Measurements from ENCODE around the gene PCDH15. TPM values are rescaled to one million over a fixed set of nuclear protein-coding genes. Genes with fewer than 3 reads are reported as not detected.
A peak's percentile ranks its signal among the peaks of the same experiment; 100 is the strongest.

PCDH15 gene
- total RNA-seq (0.27 TPM), polyA plus RNA-seq (ENCODE audit: insufficient read depth in 1 of 8, insufficient read length in 8 of 8, low replicate concordance in 1 of 8) (1 to 10 TPM in 2 of 8 donors, under 1 TPM in 6; 0.10 to 1.2 (median 0.51) TPM)
- long read RNA-seq, donor 1: 0 reads
- long read RNA-seq, donor 2: 0 reads
- long read RNA-seq, donor 3: 0 reads
- long read RNA-seq, donor 4: 0 reads
- long read RNA-seq, donor 5: 0 reads
- long read RNA-seq, donor 6: 0 reads
- long read RNA-seq, donor 7: 0 reads
- long read RNA-seq, donor 8: 0 reads
- long read RNA-seq, donor 9: 0 reads
- long read RNA-seq, donor 10: 0 reads
- long read RNA-seq, donor 11: 0 reads

DNA sequence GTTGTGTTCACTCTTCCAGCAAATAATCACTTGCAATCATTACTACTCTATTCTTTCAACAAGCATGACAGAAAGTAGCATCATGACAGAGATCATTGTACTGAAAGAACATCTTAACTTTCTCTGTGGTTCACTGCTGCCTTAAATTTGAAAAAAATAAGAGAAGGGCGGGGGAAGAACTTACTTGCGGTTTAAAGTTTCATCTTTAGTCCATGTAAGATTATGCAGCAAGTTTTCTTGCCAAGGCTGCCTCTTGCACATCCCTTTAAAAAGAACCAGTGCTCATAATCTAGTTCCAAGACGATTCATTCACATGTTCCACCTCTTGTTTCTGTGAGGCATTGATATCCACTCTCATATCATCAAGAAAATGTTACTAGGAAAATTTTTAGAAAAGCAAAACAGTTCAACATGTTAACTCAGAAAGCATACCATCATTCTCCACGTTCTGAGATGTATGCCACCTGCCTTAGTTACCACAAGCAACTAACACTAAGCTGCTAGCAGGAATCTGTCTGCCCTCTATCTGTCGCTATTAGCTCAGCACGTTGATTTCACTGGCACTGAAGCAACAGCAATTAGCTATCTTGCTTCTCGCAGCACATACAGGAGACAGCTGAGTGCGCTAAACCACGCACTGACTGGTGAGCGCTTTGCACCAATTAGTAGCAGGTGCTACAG is at the start of gene PCDH15:
Gene PCDH15 (minus strand): TSS at position 491 of the 681 bp plus-strand sequence. CDS start 136,969 bp downstream, outside the sequence.
- H3K4me1 ChIP-seq (ENCODE audit: control insufficient read depth, insufficient read depth, low read length): no peaks in the 10 kb centered on the region
- no peaks in the 10 kb centered on the region for H3K36me3 ChIP-seq (ENCODE audit: control insufficient read depth, insufficient read depth, low read length)
- no peak within 1 kb of the TSS for H3K4me3 ChIP-seq (ENCODE audit: low read length)
- H3K27me3 ChIP-seq (ENCODE audit: control insufficient read depth, insufficient read depth, low read length): no peaks in the 10 kb centered on the region
- 8% methylated on average over 7 of the region's 10 CpGs for WGBS (ENCODE audit: insufficient coverage)
- peak; percentile 74 for DNase-seq
- H3K9me3 ChIP-seq (replicated peaks; ENCODE audit: control insufficient read depth, low read depth, low read length): no peaks in the 10 kb centered on the region
- H3K27ac ChIP-seq (ENCODE audit: low read length): no peak within 1 kb of the TSS

DNA sequence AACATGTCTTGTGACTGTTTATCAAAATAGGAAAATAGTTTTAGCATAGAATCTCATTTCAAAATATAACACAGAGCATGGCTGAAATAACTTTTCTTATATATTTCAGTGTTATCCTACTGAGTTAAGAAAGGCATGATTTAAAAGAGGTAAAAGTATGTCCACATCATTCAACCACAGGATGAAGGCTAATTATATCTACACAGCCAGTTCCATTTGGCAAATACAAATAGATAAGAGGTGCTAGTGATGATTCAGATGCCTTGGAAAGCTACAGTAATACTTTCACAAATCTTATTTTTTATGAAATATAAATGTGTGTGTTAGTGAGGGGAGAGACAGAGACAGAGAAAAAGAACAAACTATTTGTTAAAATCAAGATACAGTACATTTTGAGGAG is 42.9 kb upstream of the PCDH15 start:
- Histone ChIP-seq H3K36me3 (ENCODE audit: control insufficient read depth, insufficient read depth, low read length) (no peaks in the 10 kb centered on the region), H3K27me3 (ENCODE audit: control insufficient read depth, insufficient read depth, low read length) (no peaks in the 10 kb centered on the region), H3K4me3 (ENCODE audit: low read length) (no peak overlapping the region), H3K9me3 (replicated peaks; ENCODE audit: control insufficient read depth, low read depth, low read length) (no peaks in the 10 kb centered on the region), H3K4me1 (ENCODE audit: control insufficient read depth, insufficient read depth, low read length) (no peaks in the 10 kb centered on the region), H3K27ac (ENCODE audit: low read length) (no peak overlapping the region)
- no peak for DNase-seq

DNA sequence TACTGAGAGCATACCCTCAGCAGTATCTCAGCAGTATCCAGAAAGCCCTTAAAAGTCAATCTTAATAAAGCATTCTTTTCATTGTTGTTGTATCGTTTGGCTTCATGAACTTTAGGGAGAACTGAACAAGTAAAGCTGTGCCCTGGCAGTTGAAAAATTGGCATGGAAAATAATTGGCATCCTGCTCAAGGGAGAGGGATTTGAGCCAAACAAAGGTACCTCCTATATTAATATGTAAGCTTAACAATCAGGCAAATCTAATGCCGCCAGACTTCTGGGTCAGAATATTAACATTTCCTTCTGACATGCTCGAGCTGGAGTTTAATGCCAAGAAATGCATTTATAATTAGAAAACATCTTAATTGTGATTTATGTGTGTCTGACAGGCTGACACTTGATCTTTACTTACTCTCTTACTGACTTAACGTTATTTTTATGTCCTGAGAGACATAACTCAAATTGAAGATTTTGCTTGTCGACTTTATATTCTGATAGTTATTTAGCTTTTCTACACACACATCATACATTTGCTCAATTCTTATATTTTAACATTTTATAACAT is 42.1 kb upstream of the PCDH15 start:
- Histone ChIP-seq H3K9me3 (replicated peaks; ENCODE audit: control insufficient read depth, low read depth, low read length) (no peaks in the 10 kb centered on the region), H3K4me1 (ENCODE audit: control insufficient read depth, insufficient read depth, low read length) (no peaks in the 10 kb centered on the region), H3K27ac (ENCODE audit: low read length) (no peak overlapping the region), H3K4me3 (ENCODE audit: low read length) (no peak overlapping the region), H3K36me3 (ENCODE audit: control insufficient read depth, insufficient read depth, low read length) (no peaks in the 10 kb centered on the region), H3K27me3 (ENCODE audit: control insufficient read depth, insufficient read depth, low read length) (no peaks in the 10 kb centered on the region)
- no CpG with 5 or more reads among the region's 5 CpGs for WGBS (ENCODE audit: insufficient coverage)
- peak; percentile 2 for DNase-seq

DNA sequence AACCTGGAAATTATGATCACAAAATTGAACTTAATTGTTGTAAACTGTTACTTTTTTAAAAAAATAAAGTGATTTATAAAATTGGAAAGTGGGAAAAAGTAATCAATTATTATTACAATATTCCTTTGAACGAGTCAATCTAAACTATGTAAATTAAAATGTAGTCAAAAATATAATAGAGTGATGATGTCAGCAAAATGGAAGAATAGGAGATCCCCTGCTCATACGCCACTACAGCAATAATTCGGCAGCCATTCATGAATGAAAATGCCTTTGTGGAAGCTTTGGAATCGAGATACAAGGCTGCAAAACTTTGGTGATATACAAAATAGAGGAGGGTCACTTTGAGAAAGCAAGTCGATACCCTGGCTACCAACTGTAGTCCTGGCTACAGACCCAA is 36.4 kb upstream of the PCDH15 start:
- H3K9me3 ChIP-seq (replicated peaks; ENCODE audit: control insufficient read depth, low read depth, low read length): no peaks in the 10 kb centered on the region
- no CpG with 5 or more reads among the region's 5 CpGs for WGBS (ENCODE audit: insufficient coverage)
- no peaks in the 10 kb centered on the region for H3K4me1 ChIP-seq (ENCODE audit: control insufficient read depth, insufficient read depth, low read length)
- no peak for DNase-seq
- H3K4me3 ChIP-seq (ENCODE audit: low read length): no peak overlapping the region
- no peaks in the 10 kb centered on the region for H3K36me3 ChIP-seq (ENCODE audit: control insufficient read depth, insufficient read depth, low read length)
- no peak overlapping the region for H3K27ac ChIP-seq (ENCODE audit: low read length)
- no peaks in the 10 kb centered on the region for H3K27me3 ChIP-seq (ENCODE audit: control insufficient read depth, insufficient read depth, low read length)

DNA sequence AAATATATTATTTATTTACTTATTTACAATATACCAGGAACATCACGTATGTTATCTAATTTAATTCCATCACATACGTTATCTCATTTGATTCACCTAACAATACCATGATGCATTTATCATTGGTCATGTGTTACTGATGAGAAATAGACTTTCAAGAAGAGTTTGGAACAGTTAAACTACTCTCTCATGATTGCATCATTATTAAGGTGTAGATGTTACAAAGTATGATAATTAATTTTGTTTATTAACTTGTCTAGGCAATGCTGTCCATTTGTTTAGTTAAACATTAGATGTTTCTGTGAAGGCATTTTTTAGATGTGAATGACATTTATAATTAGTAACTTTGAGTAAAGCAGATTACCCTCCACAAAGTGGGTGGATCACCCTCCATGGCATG is 32.0 kb upstream of the PCDH15 start:
- no peak for DNase-seq
- H3K4me1 ChIP-seq (ENCODE audit: control insufficient read depth, insufficient read depth, low read length): no peaks in the 10 kb centered on the region
- H3K9me3 ChIP-seq (replicated peaks; ENCODE audit: control insufficient read depth, low read depth, low read length): no peaks in the 10 kb centered on the region
- WGBS (ENCODE audit: insufficient coverage): no CpG with 5 or more reads among the region's 2 CpGs
- no peak overlapping the region for H3K4me3 ChIP-seq (ENCODE audit: low read length)
- no peaks in the 10 kb centered on the region for H3K27me3 ChIP-seq (ENCODE audit: control insufficient read depth, insufficient read depth, low read length)
- H3K27ac ChIP-seq (ENCODE audit: low read length): no peak overlapping the region
- no peaks in the 10 kb centered on the region for H3K36me3 ChIP-seq (ENCODE audit: control insufficient read depth, insufficient read depth, low read length)

DNA sequence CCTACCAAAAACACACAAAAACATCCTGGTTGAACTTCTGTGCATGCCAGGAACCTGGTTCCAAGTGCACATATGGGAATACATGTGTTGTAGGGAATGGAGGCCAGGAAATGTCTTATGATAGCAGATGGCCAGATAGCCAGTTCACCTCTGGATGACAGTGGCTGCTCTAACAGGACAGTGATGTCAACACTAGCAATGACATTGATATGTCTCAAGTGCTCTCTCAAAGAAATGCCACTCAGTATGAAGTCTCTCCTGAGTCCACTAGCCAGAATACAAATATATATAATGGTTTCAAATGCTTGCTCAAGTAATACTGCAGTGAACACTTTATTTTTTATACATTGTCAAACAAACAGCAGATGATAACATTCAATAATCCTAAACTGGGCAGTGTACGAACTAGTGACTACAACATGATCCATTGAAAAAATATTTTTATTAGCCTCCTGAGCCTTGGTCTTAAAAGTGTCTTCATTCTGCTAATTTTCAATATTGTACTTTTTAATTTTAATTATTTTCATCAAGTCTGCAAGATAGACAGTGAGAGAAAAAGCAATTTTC is 26.0 kb upstream of the PCDH15 start:
- no CpG with 5 or more reads among the region's 1 CpG for WGBS (ENCODE audit: insufficient coverage)
- no peaks in the 10 kb centered on the region for H3K9me3 ChIP-seq (replicated peaks; ENCODE audit: control insufficient read depth, low read depth, low read length)
- DNase-seq: peak; percentile 37

DNA sequence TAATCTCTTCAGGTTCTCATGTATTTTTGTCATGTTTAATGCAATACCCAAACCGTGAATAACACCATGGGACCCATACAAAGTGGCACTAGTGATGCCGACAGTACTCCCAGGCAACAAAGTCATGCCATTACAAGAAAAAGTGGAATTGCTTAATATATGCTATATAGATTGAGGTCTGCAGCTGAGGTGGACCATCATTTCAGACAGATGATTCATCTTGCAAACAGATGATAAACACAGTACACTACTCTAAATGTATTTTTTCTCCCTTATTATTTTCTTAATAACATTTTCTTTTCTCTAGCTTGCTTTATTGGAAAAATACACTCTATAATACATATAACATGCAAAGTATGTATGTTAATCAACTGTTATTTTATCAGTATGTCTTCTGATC is 14.6 kb upstream of the PCDH15 start:
- no peaks in the 10 kb centered on the region for H3K27me3 ChIP-seq (ENCODE audit: control insufficient read depth, insufficient read depth, low read length)
- H3K9me3 ChIP-seq (replicated peaks; ENCODE audit: control insufficient read depth, low read depth, low read length): no peaks in the 10 kb centered on the region
- no peaks in the 10 kb centered on the region for H3K36me3 ChIP-seq (ENCODE audit: control insufficient read depth, insufficient read depth, low read length)
- H3K4me1 ChIP-seq (ENCODE audit: control insufficient read depth, insufficient read depth, low read length): no peaks in the 10 kb centered on the region
- DNase-seq: no peak
- no peak overlapping the region for H3K4me3 ChIP-seq (ENCODE audit: low read length)
- no peak overlapping the region for H3K27ac ChIP-seq (ENCODE audit: low read length)
- WGBS (ENCODE audit: insufficient coverage): no CpG with 5 or more reads among the region's 2 CpGs

More for the DNA sequence above, 26.0 kb upstream of the PCDH15 start:
- H3K27me3 ChIP-seq (ENCODE audit: control insufficient read depth, insufficient read depth, low read length): no peaks in the 10 kb centered on the region
- H3K4me1 ChIP-seq (ENCODE audit: control insufficient read depth, insufficient read depth, low read length): no peaks in the 10 kb centered on the region
- no peak overlapping the region for H3K27ac ChIP-seq (ENCODE audit: low read length)
- no peak overlapping the region for H3K4me3 ChIP-seq (ENCODE audit: low read length)
- no peaks in the 10 kb centered on the region for H3K36me3 ChIP-seq (ENCODE audit: control insufficient read depth, insufficient read depth, low read length)

DNA sequence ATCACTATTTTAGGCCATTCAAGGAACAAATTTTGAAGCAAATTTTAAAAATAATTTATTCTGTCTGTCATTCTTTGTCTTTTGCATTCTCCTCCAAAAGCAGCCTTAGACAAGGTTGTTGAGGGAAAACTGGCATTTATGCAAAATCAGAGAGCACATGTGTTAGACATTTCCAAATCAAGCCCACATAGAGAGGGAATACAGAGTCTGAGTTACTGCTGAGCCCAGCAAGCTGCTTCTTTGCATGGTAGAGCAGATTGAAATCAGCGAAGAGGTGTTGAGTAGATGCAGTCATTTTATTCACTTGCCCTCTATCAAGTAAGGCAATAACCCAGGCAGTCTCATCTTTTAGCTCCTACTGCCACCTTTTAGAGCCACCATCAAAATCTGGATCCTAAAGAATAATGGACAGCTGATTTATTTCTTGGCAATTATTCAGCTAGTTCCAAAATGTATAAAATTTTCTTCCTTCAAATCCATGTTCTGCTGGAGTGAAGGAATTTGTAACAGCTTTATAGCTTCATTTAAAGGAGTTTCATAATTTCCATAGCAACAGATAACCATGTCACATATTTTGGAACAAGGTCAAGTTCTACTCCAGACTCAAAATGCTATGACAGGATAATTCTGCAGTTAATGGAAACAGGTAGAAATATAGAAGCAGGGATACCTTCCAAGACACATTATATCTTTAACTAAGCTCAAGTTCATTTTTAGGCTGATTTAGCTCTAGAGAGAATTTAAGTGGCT is 7.3 kb upstream of the PCDH15 start:
- H3K4me3 ChIP-seq (ENCODE audit: low read length): no peak overlapping the region
- H3K9me3 ChIP-seq (replicated peaks; ENCODE audit: control insufficient read depth, low read depth, low read length): no peaks in the 10 kb centered on the region
- H3K27ac ChIP-seq (ENCODE audit: low read length): no peak overlapping the region
- WGBS (ENCODE audit: insufficient coverage): no CpG with 5 or more reads among the region's 1 CpG
- no peaks in the 10 kb centered on the region for H3K4me1 ChIP-seq (ENCODE audit: control insufficient read depth, insufficient read depth, low read length)
- H3K27me3 ChIP-seq (ENCODE audit: control insufficient read depth, insufficient read depth, low read length): no peaks in the 10 kb centered on the region
- H3K36me3 ChIP-seq (ENCODE audit: control insufficient read depth, insufficient read depth, low read length): no peaks in the 10 kb centered on the region
- DNase-seq: peak; percentile 12

DNA sequence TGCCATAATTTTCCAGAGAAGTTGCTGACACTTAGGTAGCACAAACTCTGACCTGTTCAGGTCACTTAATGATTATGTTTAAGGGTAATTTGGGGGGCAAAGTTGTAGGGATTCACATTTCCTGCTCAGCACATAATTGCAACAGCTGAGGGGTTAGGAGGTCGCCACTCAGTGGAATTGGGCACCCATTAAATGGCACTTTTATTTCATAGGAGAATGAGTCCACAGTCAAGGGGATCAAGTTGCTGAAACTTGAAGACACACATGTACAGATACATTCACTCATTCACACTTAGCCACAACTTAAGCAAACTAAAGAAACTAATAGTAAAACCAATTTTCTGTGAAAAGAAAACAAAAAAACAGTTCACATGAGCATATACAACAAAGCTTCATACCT is 1.5 kb downstream of the PCDH15 start:
- no peaks in the 10 kb centered on the region for H3K9me3 ChIP-seq (replicated peaks; ENCODE audit: control insufficient read depth, low read depth, low read length)
- no peaks in the 10 kb centered on the region for H3K36me3 ChIP-seq (ENCODE audit: control insufficient read depth, insufficient read depth, low read length)
- no peak for DNase-seq
- no peaks in the 10 kb centered on the region for H3K4me1 ChIP-seq (ENCODE audit: control insufficient read depth, insufficient read depth, low read length)
- WGBS (ENCODE audit: insufficient coverage): no CpG with 5 or more reads among the region's 1 CpG
- no peak overlapping the region for H3K27ac ChIP-seq (ENCODE audit: low read length)
- H3K4me3 ChIP-seq (ENCODE audit: low read length): no peak overlapping the region
- no peaks in the 10 kb centered on the region for H3K27me3 ChIP-seq (ENCODE audit: control insufficient read depth, insufficient read depth, low read length)
